ENCODE results near the gene FLNB.
A peak's percentile ranks its signal among the peaks of the same experiment; 100 is the strongest.

The FLNB gene

DNA sequence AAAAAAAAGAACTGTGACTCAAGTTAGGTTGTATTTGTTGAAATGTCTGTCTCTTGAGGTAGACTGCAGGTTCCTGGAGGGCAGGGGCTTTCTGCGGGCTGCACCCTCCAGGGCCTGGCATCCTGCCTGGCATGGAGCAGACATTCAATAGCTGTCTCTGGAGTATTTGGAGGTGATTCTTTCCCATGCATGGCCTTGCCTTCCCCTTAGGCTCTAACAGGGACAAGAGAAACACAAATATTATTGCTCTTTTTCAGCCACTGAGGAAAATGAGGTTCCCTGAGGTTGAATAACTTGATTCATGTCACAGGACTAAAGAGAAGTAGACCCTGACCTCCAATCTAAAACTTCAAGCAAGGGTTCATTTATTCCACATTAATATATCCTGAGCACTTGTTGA is 18.6 kb upstream of the FLNB start:
- TF ChIP-seq POLR2A (IDR thresholded peaks at IDR 0.05; ENCODE audit: low read length) = no peak
- no peak for TF ChIP-seq GATA1 (IDR thresholded peaks at IDR 0.05; ENCODE audit: low read depth, low read length)
- DNase-seq = no peak

DNA sequence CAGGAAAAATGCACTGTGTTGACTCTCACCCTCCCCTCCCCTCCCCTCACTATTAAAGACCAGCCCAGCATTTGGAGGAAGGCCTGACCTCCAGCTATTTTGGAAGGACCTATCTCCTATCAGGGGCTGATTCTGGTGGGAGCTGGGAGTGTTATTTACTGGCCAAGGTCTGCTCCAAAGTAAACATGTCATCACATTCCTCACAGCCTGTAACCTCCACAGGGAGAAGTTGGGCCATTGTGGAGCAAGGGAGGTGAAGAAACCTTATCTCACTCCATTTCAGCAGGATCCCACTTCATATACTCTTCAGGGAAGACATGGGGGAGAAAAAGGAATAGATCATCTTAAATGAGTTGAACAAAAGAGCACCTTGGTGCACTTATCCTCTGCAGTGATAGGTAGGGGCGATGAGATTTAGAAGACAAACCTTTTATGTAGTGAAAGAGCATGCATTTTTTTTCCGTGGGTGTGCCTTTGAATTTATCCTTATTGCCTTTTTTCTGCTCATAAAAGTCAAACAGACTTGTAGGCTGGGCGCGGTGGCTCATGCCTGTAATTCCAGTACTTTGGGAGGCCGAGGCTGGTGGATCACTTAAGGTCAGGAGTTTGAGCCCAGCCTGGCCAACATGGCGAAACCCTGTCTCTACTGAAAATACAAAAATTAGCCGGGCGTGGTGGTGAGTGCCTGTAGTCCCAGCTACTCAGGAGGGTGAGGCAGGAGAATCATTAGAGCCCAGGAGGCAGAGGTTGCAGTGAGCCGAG is 15.6 kb upstream of the FLNB start:
- no peak for DNase-seq
- TF ChIP-seq POLR2A (IDR thresholded peaks at IDR 0.05; ENCODE audit: low read length) (no peak), GATA1 (IDR thresholded peaks at IDR 0.05; ENCODE audit: low read depth, low read length) (no peak)

DNA sequence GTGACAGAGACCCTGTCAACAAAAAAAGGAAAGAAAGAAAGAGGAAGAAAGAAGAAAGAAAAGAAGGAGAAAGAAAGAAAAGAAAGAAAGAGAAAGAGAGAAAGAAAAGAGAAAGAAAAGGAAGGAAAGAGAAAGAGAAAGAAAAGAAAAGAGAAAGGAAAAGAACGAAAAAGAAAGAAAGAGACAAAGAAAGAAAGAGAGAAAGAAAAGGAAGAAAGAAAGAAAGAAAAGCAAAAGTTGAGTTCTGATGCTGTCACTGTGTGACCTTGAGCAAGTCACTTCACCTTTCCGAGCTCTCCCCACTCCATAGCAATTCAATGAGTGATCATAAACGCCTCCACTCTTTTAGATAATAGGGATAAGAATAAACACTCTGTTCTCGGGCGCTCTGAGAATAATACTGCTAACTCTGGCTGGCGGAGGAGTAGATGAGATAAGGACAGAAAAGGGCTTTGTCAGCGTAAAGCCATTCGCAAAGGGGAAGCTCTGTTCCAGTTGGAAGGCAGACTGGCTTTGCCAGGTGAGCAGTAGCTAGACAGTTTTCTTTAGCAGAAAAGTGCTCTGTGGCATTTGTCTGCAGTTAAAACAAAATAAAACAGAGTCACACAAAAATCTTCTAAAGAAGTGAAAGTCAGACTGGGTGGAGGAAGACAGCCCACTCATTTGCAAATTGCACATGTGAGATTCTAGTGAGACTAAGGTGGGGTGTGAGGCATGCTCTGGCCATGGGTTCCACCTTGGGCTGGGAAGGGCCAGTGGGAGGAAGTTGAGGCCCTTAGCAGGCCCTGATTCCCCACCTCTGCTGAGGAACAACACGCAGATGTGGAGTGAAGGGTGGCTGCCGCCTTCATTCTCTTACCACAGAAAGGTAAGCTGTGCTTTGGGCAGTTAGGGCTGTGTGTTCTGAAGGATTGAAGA is 9.6 kb upstream of the FLNB start:
- no peak for TF ChIP-seq POLR2A (IDR thresholded peaks at IDR 0.05; ENCODE audit: low read length)
- no peak for TF ChIP-seq GATA1 (IDR thresholded peaks at IDR 0.05; ENCODE audit: low read depth, low read length)

DNA sequence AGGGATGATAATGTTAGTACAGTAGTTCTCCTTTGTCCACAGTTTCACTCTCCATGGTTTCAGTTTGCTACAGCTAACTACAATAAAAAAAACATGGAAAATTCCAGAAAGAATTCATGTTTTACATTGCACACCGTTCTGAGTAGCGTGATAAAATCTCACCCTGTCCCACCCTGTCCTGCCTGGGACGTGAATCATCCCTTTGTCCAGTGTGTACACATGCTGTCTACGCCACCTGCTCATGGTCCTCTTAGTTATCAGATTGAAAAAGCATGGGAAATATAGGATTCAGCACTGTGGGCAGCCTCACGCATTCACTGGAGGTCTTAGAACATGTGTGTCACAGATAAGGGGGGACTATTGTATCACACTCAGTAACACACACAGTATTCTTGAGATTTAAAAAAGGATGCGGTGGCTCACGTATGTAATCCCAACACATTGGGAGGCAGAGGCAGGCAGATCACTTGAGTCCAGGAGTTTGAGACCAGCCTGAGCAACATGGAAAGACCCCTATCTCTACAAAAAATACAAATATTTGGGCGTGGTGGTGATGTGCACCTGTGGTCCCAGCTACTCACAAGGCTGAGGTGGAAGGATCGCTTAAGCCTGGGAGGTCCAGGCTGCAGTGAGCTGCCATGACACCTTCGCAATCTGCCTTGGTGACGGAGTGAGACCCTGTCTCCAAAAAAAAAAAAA is 8.7 kb upstream of the FLNB start:
- TF ChIP-seq GATA1 (IDR thresholded peaks at IDR 0.05; ENCODE audit: low read depth, low read length) (no peak), POLR2A (IDR thresholded peaks at IDR 0.05; ENCODE audit: low read length) (no peak)
- DNase-seq = no peak

More for the DNA sequence above, 9.6 kb upstream of the FLNB start:
- DNase-seq = peak; percentile 31 to 54

DNA sequence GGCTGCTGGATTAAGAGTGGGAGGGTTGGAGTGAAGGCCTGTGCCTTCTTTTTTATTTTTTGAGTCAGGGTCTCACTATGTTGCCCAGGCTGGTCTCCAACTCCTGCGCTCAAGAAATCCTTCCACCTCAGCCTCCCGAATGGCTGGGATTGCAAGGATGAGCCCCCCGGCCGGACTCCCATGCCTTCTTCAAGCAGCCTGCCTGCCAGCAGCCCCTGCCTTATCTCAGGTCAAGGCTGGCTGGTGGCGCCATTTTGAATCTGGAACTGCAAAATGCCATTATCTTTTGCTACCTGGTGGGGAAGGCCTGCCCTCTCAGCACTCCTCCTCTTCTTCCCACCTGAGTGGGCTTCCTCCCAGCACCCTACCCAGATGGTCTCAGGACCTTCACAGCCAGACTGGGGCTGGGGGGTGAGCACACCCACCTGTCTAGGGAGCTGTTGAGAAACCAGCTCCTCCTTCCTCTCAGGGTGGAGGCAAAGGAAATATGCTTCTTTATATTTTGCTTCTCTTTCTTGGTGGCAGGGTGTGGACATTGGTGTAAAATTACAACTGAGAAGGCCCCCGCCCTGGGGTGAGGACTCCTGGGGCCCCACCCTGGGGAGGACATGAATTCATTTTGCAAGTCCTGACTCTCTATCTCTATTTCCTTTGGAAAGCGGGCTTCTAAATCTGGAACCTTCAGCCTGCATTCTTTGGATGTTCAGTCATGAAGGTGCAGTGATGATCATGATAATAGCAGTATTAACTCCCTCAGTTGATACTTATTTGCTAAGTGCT is 7.7 kb upstream of the FLNB start:
- DNase-seq = no peak
- TF ChIP-seq GATA1 (IDR thresholded peaks at IDR 0.05; ENCODE audit: low read depth, low read length) (no peak), POLR2A (IDR thresholded peaks at IDR 0.05; ENCODE audit: low read length) (no peak)

DNA sequence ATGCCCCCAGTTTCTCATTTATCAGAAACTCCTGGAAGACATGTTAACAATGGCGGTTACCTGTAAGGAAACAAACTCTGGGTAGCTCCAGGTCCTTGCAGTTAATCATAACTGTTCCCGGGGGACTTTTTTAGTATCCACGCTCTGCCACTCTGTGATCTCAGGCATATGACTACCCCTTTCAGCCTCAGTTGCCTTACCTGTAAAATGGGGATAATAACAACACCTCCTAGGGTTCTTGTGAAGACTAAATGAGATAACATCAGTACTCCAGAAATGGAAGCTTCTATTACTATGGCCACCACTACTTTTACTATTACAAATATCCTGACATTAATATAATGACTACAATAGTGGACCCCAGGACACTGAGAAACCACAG is 7.1 kb upstream of the FLNB start:
- no peak for DNase-seq
- TF ChIP-seq GATA1 (IDR thresholded peaks at IDR 0.05; ENCODE audit: low read depth, low read length) = no peak
- no peak for TF ChIP-seq POLR2A (IDR thresholded peaks at IDR 0.05; ENCODE audit: low read length)

DNA sequence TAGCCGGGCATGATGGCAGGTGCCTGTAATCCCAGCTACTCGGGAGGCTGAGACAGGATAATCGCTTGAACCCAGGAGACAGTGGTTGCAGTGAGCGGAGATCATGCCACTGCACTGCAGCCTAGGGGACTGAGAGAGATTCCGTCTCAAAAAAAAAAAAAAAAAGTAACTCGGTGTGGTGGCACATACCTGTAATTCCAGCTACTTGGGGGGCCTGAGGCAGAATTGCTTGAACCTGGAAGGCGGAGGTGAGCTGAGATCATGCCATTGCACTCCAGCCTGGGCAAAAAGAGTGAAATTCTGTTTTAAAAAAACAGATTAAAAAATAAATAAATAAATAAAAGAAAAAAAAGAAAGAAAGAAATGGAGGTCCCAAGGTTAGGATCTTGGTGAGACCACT is 6.2 kb upstream of the FLNB start:
- no peak for DNase-seq
- no peak for TF ChIP-seq GATA1 (IDR thresholded peaks at IDR 0.05; ENCODE audit: low read depth, low read length)
- no peak for TF ChIP-seq POLR2A (IDR thresholded peaks at IDR 0.05; ENCODE audit: low read length)

DNA sequence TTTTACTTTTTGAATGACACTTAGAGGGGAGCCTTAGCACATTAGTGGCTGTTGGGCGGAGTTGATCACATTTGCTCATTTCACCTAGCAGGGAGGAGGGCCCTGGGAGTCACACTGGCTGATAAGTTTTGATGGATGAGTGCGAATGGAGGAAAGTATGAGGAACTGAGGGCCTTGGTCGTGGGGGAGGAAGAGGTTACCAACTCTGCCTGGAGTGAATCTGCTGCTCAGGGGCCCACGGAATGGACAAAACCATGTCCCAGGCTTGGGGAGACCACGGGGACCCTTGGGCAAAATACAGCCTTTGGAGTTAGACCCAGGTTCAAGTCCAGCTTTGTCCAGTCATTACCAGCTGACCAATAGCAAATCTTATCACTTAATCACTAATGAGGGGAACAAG is 5.1 kb upstream of the FLNB start:
- TF ChIP-seq GATA1 (IDR thresholded peaks at IDR 0.05; ENCODE audit: low read depth, low read length) (no peak), POLR2A (IDR thresholded peaks at IDR 0.05; ENCODE audit: low read length) (no peak)
- DNase-seq = no peak

DNA sequence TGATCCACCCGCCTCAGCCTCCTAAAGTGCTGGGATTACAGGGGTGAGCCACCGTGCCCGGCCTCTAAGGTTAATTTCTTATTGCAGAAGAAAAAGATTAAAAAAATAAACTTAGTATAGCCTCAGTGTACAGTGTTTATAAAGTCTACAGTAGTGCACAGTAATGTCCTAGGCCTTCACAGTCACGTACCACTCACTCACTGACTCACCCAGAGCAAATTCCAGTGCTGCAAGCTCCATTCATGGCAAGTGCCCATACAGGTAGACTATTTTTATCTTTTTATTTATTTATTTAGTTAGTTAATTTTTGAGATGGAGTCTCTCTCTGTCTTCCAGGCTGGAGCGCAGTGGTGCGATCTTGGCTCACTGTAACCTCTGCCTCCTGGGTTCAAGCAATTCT is 3.2 kb upstream of the FLNB start:
- DNase-seq = no peak
- TF ChIP-seq POLR2A (IDR thresholded peaks at IDR 0.05; ENCODE audit: low read length) (no peak), GATA1 (IDR thresholded peaks at IDR 0.05; ENCODE audit: low read depth, low read length) (no peak)

DNA sequence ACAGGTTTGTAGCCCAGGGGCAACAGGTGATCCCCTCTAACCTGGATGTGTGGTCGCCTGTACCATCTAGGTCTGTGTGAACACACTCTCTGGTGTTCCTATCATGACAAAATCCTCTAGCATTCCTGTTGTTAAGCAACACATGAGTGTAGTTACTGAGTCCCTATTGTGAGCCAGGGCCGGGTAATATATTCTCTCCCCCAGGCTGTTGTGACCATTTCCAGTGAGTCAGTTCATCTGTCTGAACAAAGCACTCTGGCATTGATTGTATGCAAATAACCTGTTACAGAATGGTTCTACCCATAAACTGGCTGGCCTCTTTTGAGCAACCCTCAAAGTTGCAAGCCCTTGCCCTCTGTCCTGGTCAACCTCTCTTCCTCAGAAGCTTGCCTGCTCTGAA is 2.6 kb upstream of the FLNB start:
- DNase-seq = no peak

DNA sequence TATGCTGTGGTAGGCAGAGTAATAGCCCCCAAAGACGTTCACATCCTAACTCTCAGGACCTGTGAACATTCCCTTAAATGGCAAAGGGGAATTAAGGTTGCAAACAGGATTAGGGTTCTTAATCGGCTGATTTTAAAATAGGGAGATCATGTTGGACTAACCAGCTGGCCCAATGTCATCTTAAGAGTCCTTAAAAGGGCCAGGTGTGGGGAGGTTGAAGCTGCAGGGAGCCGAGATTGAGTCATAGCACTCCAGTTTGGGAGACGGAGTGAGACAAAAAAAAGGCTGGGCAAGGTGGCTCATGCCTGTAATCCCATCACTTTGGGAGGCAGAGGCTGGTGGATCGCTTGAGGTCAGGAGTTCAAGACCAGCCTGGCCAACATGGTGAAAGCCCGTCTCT is 1.6 kb upstream of the FLNB start:
- TF ChIP-seq GATA1 (IDR thresholded peaks at IDR 0.05; ENCODE audit: low read depth, low read length) (no peak), POLR2A (IDR thresholded peaks at IDR 0.05; ENCODE audit: low read length) (no peak)
- DNase-seq = no peak

More for the DNA sequence above, 2.6 kb upstream of the FLNB start:
- TF ChIP-seq POLR2A (IDR thresholded peaks at IDR 0.05; ENCODE audit: low read length) (no peak), GATA1 (IDR thresholded peaks at IDR 0.05; ENCODE audit: low read depth, low read length) (no peak)

DNA sequence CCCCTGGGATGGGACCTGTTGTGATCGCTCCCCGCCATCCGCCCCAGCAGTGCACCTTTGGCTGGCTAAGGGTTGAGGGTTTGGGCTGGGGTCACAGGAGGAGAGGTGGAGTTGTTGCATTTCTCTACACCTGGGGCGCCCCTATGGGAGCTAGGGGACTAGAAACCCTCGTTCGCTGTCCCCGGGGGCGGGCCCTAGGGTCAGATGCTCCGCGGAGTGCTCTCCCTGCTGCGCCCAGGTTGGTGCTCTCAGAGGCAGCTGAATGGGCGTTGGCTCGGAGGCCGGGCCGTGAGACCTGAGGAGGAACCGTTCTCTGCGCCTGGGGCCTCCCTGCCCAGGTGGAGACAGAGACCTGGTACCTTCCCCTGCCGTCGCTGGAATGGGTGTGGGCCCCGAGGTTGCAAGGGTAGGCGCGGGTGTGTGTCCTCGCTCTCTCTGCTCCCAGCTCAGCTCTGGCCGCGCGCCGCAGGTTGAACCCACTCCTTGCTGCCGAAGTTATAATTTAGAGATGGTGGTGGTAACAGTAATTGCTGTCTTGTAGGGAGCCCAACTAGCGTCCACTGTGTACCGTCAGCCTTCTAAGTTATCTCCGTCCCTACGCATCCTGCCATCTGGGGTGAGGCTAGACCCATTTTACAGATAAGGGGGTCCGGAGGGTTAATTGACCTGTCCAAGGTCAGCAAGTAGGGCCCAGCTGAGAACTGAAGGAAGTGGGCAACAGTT is 965 bp downstream of the FLNB start:
- TF ChIP-seq GATA1 (IDR thresholded peaks at IDR 0.05; ENCODE audit: low read depth, low read length) (no peak), POLR2A (IDR thresholded peaks at IDR 0.05; ENCODE audit: low read length) (no peak)
- DNase-seq = peak; percentile 49 to 57
